Activated CD8-positive, alpha-beta T cell treated with anti-CD3 and anti-CD28 coated beads for 36 hours (primary cell): ENCODE data around the gene RHEX. TPM values are rescaled to one million over a fixed set of nuclear protein-coding genes. Genes with fewer than 3 reads are reported as not detected.

Source experiments
- ATAC-seq: fragments of 200-7000 bp; cut with Tn5 transposase; one replicate; pipeline ENCODE4 v1.10.0; 2021; ENCODE audit warnings: mild to moderate bottlenecking, moderate library complexity
- CTCF ChIA-PET: fragments of 350-600 bp; sonication (Branson Sonifier 250); formaldehyde crosslinking; loops from one replicate; lab custom pipeline; 2021; ENCODE audit warnings: antibody characterized with exemption; lab: Charles Lee
- POLR2A ChIA-PET: fragments of 350-600 bp; sonication (Branson Sonifier 250); formaldehyde crosslinking; loops from one replicate; lab custom pipeline; 2021; ENCODE audit warnings: antibody characterized with exemption; lab: Charles Lee
- DNase-seq: peaks from one replicate; pipeline ENCODE4 v3.0.0-alpha.2; 2020
- H3K27ac Mint-ChIP-seq: one replicate; pipeline ENCODE4 v1.8.0; 2021; ENCODE audit warnings: mild to moderate bottlenecking, mixed read lengths
- H3K27me3 Mint-ChIP-seq: one replicate; pipeline ENCODE4 v1.8.0; 2021; ENCODE audit warnings: mixed read lengths
- H3K36me3 Mint-ChIP-seq: one replicate; pipeline ENCODE4 v1.8.0; 2021; ENCODE audit warnings: low read depth, mixed read lengths
- H3K4me1 Mint-ChIP-seq: one replicate; pipeline ENCODE4 v1.8.0; 2021; ENCODE audit warnings: low read depth, mixed read lengths
- H3K4me3 Mint-ChIP-seq: one replicate; pipeline ENCODE4 v1.8.0; 2021; ENCODE audit warnings: mild to moderate bottlenecking, moderate library complexity, mixed read lengths
- H3K9me3 Mint-ChIP-seq: one replicate; pipeline ENCODE4 v1.8.0; 2021; ENCODE audit warnings: mixed read lengths
- CTCF ChIP-seq: fragments of 200-600 bp; IDR thresholded peaks from one replicate; pipeline ENCODE4 v1.8.0; 2022; ENCODE audit warnings: antibody characterized with exemption, mild to moderate bottlenecking
- intact Hi-C: fragments of 100-400 bp; cut with micrococcal nuclease; formaldehyde crosslinking; loops from one replicate; pipeline ENCODE4 v1.10.0; 2022
- total RNA-seq, 2 experiments: library from RNA; stranded (reverse); gene quantifications; one replicate each; pipeline ENCODE4 v1.2.3, GENCODE V29; 2021

Gene RHEX
- total RNA-seq, 2 experiments from 2014 or later, result not detected

GRCh38 chr1:206144605-206145004 is 91.6 kb downstream of the RHEX start:
- H3K36me3 Mint-ChIP-seq, result no peaks in the 10 kb centered on the region
- H3K4me3 Mint-ChIP-seq, result no peak overlapping the region
- DNase-seq (no peak), ATAC-seq (no peak)
- H3K4me1 Mint-ChIP-seq, result peaks cover 9% of the 10 kb centered on the region
- H3K27me3 Mint-ChIP-seq, result peaks cover 8% of the 10 kb centered on the region
- CTCF ChIA-PET, result no interaction called here
- POLR2A ChIA-PET, result no interaction called here
- no peak overlapping the region for H3K27ac Mint-ChIP-seq
- no peak for TF ChIP-seq CTCF
- no peaks in the 10 kb centered on the region for H3K9me3 Mint-ChIP-seq
- intact Hi-C loops, result no loop called here

GRCh38 chr1:206145771-206146290 is 92.9 kb downstream of the RHEX start:
- ATAC-seq (no peak), DNase-seq (no peak)
- ChIA-PET CTCF (interaction anchor here (1.9 kb wide), 1 partner anchor 169 kb away, joined by 5 read pairs; no protein-coding TSS in a partner anchor), POLR2A (no interaction called here)
- no peak for TF ChIP-seq CTCF
- H3K27me3 Mint-ChIP-seq, result peaks cover 7% of the 10 kb centered on the region
- no peaks in the 10 kb centered on the region for H3K9me3 Mint-ChIP-seq
- no peaks in the 10 kb centered on the region for H3K36me3 Mint-ChIP-seq
- H3K4me1 Mint-ChIP-seq, result peaks cover 9% of the 10 kb centered on the region
- intact Hi-C loops, result no loop called here
- H3K27ac Mint-ChIP-seq, result no peak overlapping the region
- no peak overlapping the region for H3K4me3 Mint-ChIP-seq

Other genes with a start within 250 kb of the RHEX start
- 10 to 100 TPM; 33.6 to 35.3 TPM for gene SLC41A1, start 240.0 kb upstream of the RHEX start, total RNA-seq
- under 1 TPM; 0.22 to 0.29 TPM for gene PM20D1, start 203.0 kb upstream of the RHEX start, total RNA-seq
- not detected for gene SLC26A9, start 109.7 kb upstream of the RHEX start, total RNA-seq
- gene RAB7B, start 49.8 kb upstream of the RHEX start, total RNA-seq, result not detected
- gene CTSE, start 29.3 kb upstream of the RHEX start, total RNA-seq, result not detected
- gene AVPR1B, start 64.2 kb downstream of the RHEX start, total RNA-seq, result not detected
- 10 to 100 TPM; 27.0 to 31.9 TPM for gene FAM72A, start 149.7 kb downstream of the RHEX start, total RNA-seq
- 10 to 100 TPM; 39.5 to 43.4 TPM for gene SRGAP2, start 150.4 kb downstream of the RHEX start, total RNA-seq